ENCODE data around the gene SEH1L.

SEH1L gene

DNA sequence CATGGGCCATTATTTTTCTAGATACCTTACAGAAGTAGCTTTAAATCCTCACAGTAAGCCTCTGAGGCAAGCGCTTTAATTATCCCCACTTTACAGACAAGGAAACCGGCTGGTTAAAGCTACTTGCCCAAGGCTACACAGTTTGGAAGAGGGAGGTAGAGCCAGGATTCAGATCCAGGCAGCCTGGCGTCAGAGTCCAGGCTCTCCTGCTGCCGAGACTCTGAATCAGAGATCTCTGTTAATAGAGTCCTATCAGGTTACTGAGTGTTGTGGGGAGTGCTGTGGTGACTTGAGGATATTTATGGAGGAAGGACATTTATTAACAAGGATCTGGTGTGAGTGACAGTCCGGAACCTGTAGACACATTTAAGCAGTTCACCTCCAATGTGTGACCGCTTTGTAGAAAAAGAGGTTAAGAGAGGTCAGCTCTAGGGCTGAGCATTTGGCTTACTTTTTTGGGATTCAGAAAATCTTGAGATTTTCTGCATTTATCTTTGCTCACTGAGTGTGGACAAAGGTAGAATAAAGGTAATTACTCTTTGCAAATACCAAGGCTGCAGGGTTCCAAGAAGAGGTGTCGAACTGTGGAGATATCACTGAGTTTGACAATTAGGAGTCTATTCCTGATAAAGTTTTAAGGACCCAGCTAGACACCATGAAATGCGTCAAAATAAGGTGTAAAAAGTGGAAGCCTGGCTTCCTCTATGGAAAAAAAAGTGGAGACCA is 41.7 kb downstream of the SEH1L start:
- Histone ChIP-seq H3K9me3 (ENCODE audit: severe bottlenecking) (no peaks in the 10 kb centered on the region), H3K27me3 (ENCODE audit: insufficient read depth, low read depth, severe bottlenecking) (no peaks in the 10 kb centered on the region), H3K27ac (peak overlapping the region; percentile 98), H3K4me3 (ENCODE audit: low read depth, low read length) (no peak overlapping the region), H3K36me3 (peaks cover 9% of the 10 kb centered on the region)
- peak; percentile 13 for DNase-seq
- TF ChIP-seq, protein P1, sequence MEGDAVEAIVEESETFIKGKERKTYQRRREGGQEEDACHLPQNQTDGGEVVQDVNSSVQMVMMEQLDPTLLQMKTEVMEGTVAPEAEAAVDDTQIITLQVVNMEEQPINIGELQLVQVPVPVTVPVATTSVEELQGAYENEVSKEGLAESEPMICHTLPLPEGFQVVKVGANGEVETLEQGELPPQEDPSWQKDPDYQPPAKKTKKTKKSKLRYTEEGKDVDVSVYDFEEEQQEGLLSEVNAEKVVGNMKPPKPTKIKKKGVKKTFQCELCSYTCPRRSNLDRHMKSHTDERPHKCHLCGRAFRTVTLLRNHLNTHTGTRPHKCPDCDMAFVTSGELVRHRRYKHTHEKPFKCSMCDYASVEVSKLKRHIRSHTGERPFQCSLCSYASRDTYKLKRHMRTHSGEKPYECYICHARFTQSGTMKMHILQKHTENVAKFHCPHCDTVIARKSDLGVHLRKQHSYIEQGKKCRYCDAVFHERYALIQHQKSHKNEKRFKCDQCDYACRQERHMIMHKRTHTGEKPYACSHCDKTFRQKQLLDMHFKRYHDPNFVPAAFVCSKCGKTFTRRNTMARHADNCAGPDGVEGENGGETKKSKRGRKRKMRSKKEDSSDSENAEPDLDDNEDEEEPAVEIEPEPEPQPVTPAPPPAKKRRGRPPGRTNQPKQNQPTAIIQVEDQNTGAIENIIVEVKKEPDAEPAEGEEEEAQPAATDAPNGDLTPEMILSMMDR (IDR thresholded peaks at IDR 0.05; ENCODE audit: low read depth, low read length), result no peak

DNA sequence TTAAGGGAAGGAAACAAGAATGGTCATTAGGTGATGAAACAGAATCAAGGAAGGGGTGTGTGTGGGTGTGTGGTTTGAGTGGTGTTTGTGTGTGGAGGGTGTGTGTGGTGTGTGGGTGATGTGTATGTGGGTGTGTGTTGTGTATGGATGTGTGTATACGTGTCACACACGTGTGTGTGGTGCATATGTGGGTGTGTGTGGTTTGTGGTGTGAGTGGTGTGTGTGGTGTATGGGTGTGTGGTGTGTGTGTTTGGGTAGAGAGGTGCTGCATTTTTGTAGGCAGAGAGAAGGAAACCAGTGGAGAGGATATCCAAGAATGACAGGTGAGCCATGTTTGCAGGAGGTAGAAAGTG is 42.3 kb downstream of the SEH1L start:
- DNase-seq, result no peak
- Histone ChIP-seq H3K9me3 (ENCODE audit: severe bottlenecking) (no peaks in the 10 kb centered on the region), H3K36me3 (peaks cover 6% of the 10 kb centered on the region), H3K27me3 (ENCODE audit: insufficient read depth, low read depth, severe bottlenecking) (no peaks in the 10 kb centered on the region), H3K27ac (peak overlapping the region; percentile 98), H3K4me3 (ENCODE audit: low read depth, low read length) (peak overlapping the region; percentile 52)
- TF ChIP-seq, protein P1 (IDR thresholded peaks at IDR 0.05; ENCODE audit: low read depth, low read length), result no peak

DNA sequence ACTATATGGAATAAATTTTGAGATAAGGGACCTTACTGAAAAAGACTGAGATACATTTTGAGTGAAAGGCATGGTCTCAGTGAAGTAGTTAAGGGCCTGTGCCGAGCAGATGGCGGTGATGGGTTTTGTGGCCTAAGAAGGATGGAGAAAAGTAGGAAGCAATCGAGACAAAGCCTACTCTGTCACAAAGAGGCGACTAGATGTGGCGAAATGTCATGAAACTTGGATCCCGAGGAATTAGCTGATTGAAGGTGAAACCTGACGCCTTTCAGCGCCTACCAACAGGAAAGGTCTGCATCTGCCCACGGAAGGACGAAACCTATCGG is 42.8 kb downstream of the SEH1L start:
- Histone ChIP-seq H3K36me3 (peaks cover 6% of the 10 kb centered on the region), H3K9me3 (ENCODE audit: severe bottlenecking) (no peaks in the 10 kb centered on the region), H3K27me3 (ENCODE audit: insufficient read depth, low read depth, severe bottlenecking) (no peaks in the 10 kb centered on the region), H3K27ac (peak overlapping the region; percentile 98), H3K4me3 (ENCODE audit: low read depth, low read length) (peak overlapping the region; percentile 52)
- DNase-seq, result no peak
- TF ChIP-seq, protein P1 (IDR thresholded peaks at IDR 0.05; ENCODE audit: low read depth, low read length), result no peak

DNA sequence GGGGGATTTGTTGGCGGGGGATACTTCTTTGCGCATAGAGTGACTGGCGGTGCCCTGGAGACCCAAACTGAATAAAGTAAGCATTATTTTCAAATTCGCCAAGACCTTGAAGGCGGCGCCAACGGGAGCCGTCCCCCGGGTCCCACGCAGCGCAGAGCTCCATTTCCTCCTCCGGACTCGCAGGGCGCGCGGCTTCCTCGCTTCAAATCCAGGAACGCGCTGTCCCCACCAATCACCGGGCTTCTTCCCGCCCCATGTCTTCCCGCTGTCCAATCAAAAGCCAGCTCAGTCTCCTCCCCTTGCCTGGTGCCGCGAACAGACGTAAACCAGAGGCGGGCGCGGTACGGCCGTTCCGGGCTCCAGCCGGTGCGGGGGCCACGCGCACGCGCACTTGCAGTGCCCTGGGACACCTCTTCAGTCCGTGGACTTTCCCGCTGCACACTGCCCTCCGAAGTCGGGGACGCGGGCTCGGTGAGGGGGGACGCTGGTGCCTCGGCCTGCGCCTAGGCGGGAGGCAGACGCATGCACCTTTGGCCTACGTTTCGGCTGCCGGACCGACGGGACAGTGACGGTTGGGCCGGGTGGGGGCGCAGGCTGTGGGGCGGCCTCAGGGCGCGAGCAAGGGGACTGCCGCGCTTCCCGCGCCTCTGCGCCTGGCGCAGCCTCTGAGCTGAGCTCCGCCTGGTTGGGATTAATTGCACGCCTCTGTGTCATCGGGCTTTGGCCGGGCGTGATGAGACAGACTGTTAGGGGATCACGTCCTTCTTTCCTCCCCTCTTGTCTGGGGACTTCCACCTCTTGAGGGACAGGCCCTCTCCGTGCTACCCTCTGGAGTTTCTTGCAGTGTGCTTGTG is 43.4 kb downstream of the SEH1L start, which contains the start of gene CEP192:
Gene CEP192 (plus strand): TSS at position 396 of the 854 bp plus-strand sequence. CDS start 8,063 bp downstream, outside the sequence.
- peak; percentile 98 for DNase-seq
- Histone ChIP-seq H3K4me3 (ENCODE audit: low read depth, low read length) (peak within 1 kb of the TSS; percentile 52), H3K27ac (peak within 1 kb of the TSS; percentile 98), H3K36me3 (peaks cover 4% of the 10 kb centered on the region), H3K9me3 (ENCODE audit: severe bottlenecking) (no peaks in the 10 kb centered on the region), H3K27me3 (ENCODE audit: insufficient read depth, low read depth, severe bottlenecking) (no peaks in the 10 kb centered on the region)
- TF ChIP-seq, protein P1 (IDR thresholded peaks at IDR 0.05; ENCODE audit: low read depth, low read length), result 0 out of 2 replicates have a peak, but pooled peaks have one; percentile 24

DNA sequence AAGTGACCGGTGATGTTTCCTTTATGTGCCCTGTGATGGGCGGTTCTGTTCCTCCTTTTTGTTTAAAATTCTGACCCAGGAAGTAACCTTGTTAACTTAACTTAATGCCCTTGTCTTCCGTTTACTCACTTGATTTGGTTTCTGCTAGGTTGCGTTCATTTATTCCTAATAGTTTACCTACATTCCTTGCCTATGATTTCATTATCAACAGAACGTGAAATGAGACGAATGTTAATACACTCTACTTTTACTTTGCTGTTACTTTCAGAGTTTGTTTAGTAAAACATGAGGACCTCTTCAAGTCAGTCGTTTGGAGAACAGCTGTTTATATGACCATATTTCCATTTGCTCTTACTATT is 44.0 kb downstream of the SEH1L start:
- H3K4me3 ChIP-seq (ENCODE audit: low read depth, low read length), result peak overlapping the region; percentile 52
- H3K27me3 ChIP-seq (ENCODE audit: insufficient read depth, low read depth, severe bottlenecking), result no peaks in the 10 kb centered on the region
- H3K9me3 ChIP-seq (ENCODE audit: severe bottlenecking), result no peaks in the 10 kb centered on the region
- TF ChIP-seq, protein P1 (IDR thresholded peaks at IDR 0.05; ENCODE audit: low read depth, low read length), result no peak
- H3K36me3 ChIP-seq, result peaks cover 4% of the 10 kb centered on the region
- DNase-seq, result no peak
- peak overlapping the region; percentile 98 for H3K27ac ChIP-seq

All from WERI-Rb-1 (cell line).